Measurements from ENCODE around the gene DYNC1I2. TPM values are rescaled to one million over a fixed set of nuclear protein-coding genes. Genes with fewer than 3 reads are reported as not detected.
"Not testable (repeated sequence)": the region's sequence is repeated elsewhere in the genome, so short reads cannot be mapped to it uniquely, and the experiment has no call there.

DYNC1I2 gene
- total RNA-seq, 4 donors from 2014 or later = 47.5 to 146 (median 101) TPM

DNA sequence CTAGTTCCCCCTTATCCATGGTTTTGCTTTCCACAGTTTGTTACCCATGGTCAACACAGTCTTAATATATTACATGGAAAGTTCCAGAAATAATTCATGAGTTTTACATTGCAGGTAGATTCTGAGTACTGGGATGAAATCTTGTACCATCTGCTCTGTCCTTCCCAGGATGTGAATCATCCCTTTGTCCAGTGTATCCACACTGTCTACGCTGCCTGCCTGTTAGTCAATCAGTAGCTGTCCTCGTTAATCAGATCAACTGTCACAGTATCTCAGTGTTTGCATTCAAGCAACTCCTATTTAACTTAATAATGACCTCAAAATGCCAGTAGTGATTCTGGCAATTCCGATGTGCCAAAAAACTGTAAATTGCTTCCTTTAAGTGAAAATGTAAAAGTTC, 76.3 kb downstream of the DYNC1I2 start:
- DNase-seq = no peak
- Histone ChIP-seq H3K4me3 (no peak overlapping the region), H3K27me3 (no peaks in the 10 kb centered on the region), H3K36me3 (peaks cover 0 to 8% (median 3%) of the 10 kb centered on the region in 4 donors), H3K27ac (no peak overlapping the region), H3K4me1 (no peaks in the 10 kb centered on the region), H3K9me3 (no peaks in the 10 kb centered on the region)
- in situ Hi-C loops (cut with MboI; ENCODE audit: low pct_ligation_motif_present in 1 of 4, low pct_unique_long_range_greater_than_20kb in 1 of 4, low sequenced_read_pairs in 3 of 4) = no loop called here
- TF ChIP-seq POLR2AphosphoS5 (IDR thresholded peaks at IDR 0.05) (no peak), EP300 (IDR thresholded peaks at IDR 0.05; ENCODE audit: low read depth) (no peak), CTCF (IDR thresholded peaks at IDR 0.05) (no peak), POLR2A (IDR thresholded peaks at IDR 0.05) (no peak)
- WGBS, 2 donors (ENCODE audit: low coverage in 1 of 2) = 95 to 100% methylated on average over 3 of the region's 3 CpGs
- intact Hi-C loops (cut with DNase I; ENCODE audit: low total_unique reads) = no loop called here

DNA sequence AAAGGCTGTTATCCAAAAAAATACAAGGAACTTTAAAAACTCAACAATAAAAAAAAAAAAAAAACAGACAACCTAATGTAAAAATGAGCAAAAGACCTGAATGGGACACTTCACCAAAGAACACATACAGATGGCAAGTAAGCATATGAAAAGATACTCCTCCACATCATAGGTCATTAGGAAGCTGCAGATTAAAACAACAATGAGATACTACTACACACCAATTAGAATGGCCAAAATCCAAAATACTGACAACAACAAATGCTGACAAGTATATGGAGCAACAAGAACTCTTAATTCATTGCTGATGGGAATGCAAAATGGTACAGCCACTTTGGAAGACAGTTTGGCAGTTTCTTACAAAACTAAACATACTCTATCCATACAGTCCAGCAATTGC, 84.2 kb downstream of the DYNC1I2 start:
- in situ Hi-C loops (cut with MboI; ENCODE audit: low pct_ligation_motif_present in 1 of 4, low pct_unique_long_range_greater_than_20kb in 1 of 4, low sequenced_read_pairs in 3 of 4) = no loop called here
- intact Hi-C loops (cut with DNase I; ENCODE audit: low total_unique reads) = no loop called here
- no peak for DNase-seq
- H3K36me3 ChIP-seq = no peaks in the 10 kb centered on the region
- no peak overlapping the region for H3K27ac ChIP-seq
- no peak for TF ChIP-seq POLR2AphosphoS5 (IDR thresholded peaks at IDR 0.05)
- H3K4me3 ChIP-seq = no peak overlapping the region
- H3K9me3 ChIP-seq = no peaks in the 10 kb centered on the region
- H3K4me1 ChIP-seq = no peaks in the 10 kb centered on the region
- no peaks in the 10 kb centered on the region for H3K27me3 ChIP-seq

GRCh38 chr2:171772373-171772772, 85.1 kb downstream of the DYNC1I2 start:
- no peak overlapping the region for H3K27ac ChIP-seq
- H3K4me3 ChIP-seq = no peak overlapping the region
- 87 to 93% methylated on average over 5 of the region's 5 CpGs for WGBS, 2 donors (ENCODE audit: low coverage in 1 of 2)
- no peaks in the 10 kb centered on the region for H3K27me3 ChIP-seq
- H3K4me1 ChIP-seq = no peaks in the 10 kb centered on the region
- in situ Hi-C loops (cut with MboI; ENCODE audit: low pct_ligation_motif_present in 1 of 4, low pct_unique_long_range_greater_than_20kb in 1 of 4, low sequenced_read_pairs in 3 of 4) (no loop called here), intact Hi-C loops (cut with DNase I; ENCODE audit: low total_unique reads) (no loop called here)
- no peaks in the 10 kb centered on the region for H3K9me3 ChIP-seq
- no peak for TF ChIP-seq POLR2A (IDR thresholded peaks at IDR 0.05)
- no peak for TF ChIP-seq POLR2AphosphoS5 (IDR thresholded peaks at IDR 0.05)
- no peak for TF ChIP-seq CTCF (IDR thresholded peaks at IDR 0.05)
- no peak for TF ChIP-seq EP300 (IDR thresholded peaks at IDR 0.05; ENCODE audit: low read depth)
- H3K36me3 ChIP-seq = no peaks in the 10 kb centered on the region
- DNase-seq = no peak

DNA sequence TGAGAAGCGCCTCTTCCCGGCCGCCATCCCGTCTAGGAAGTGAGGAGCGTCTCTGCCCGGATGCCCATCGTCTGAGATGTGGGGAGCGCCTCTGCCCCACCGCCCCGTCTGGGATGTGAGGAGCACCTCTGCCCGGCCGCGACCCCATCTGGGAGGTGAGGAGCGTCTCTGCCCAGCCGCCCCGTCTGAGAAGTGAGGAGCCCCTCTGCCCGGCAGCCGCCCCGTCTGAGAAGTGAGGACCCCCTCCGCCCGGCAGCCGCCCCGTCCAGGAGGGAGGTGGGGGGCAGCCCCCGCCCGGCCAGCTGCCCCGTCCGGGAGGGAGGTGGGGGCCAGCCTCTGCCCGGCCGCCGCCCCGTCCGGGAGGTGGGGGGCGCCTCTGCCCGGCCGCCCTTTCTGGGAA, 87.3 kb downstream of the DYNC1I2 start:
- H3K4me3 ChIP-seq; H3K27me3 ChIP-seq; H3K9me3 ChIP-seq; in situ Hi-C loops (cut with MboI; ENCODE audit: low pct_ligation_motif_present in 1 of 4, low pct_unique_long_range_greater_than_20kb in 1 of 4, low sequenced_read_pairs in 3 of 4); H3K36me3 ChIP-seq; intact Hi-C loops (cut with DNase I; ENCODE audit: low total_unique reads); H3K27ac ChIP-seq; H3K4me1 ChIP-seq; DNase-seq: not testable (repeated sequence)
- 98 to 100% methylated on average over 3 to 21 of the region's 35 CpGs for WGBS, 2 donors (ENCODE audit: low coverage in 1 of 2)

DNA sequence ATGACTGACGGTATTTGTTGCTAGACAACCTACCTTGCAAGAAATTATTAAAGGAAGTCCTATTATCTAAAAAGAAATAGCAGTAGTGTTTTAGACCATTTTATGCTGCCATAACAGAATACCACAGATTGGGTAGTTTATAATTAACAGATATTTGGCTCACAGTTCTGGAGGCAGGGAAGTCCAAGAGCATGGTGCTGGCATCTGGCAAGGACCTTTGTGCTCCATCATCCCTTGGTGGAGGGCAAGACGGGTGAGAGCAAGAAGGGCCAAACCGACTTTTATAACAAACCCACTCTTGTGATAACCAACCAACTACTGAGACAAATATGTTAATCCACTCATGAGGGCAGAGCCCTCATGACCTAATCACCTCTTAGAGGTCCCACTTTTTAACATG, 91.2 kb downstream of the DYNC1I2 start:
- DNase-seq = no peak
- intact Hi-C loops (cut with DNase I; ENCODE audit: low total_unique reads) (no loop called here), in situ Hi-C loops (cut with MboI; ENCODE audit: low pct_ligation_motif_present in 1 of 4, low pct_unique_long_range_greater_than_20kb in 1 of 4, low sequenced_read_pairs in 3 of 4) (no loop called here)
- H3K36me3 ChIP-seq = peaks cover 0 to 11% (median 0%) of the 10 kb centered on the region in 4 donors
- no peaks in the 10 kb centered on the region for H3K27me3 ChIP-seq
- no peak overlapping the region for H3K27ac ChIP-seq
- H3K4me1 ChIP-seq = no peaks in the 10 kb centered on the region
- H3K4me3 ChIP-seq = no peak overlapping the region
- WGBS, 2 donors (ENCODE audit: low coverage in 1 of 2) = 98 to 100% methylated on average over 3 of the region's 3 CpGs
- TF ChIP-seq POLR2A (IDR thresholded peaks at IDR 0.05) = no peak
- H3K9me3 ChIP-seq = peaks cover 0 to 7% of the 10 kb centered on the region in 2 donors

GRCh38 chr2:171785450-171785849, 98.2 kb downstream of the DYNC1I2 start:
- peaks cover 0 to 56% (median 14%) of the 10 kb centered on the region in 4 donors for H3K36me3 ChIP-seq
- H3K27ac ChIP-seq = no peak overlapping the region
- in situ Hi-C loops (cut with MboI; ENCODE audit: low pct_ligation_motif_present in 1 of 4, low pct_unique_long_range_greater_than_20kb in 1 of 4, low sequenced_read_pairs in 3 of 4) (no loop called here), intact Hi-C loops (cut with DNase I; ENCODE audit: low total_unique reads) (no loop called here)
- H3K27me3 ChIP-seq = no peaks in the 10 kb centered on the region
- 97% methylated on average over 3 of the region's 3 CpGs; no CpG with 5 or more reads in 1 of the 2 donors for WGBS, 2 donors (ENCODE audit: low coverage in 1 of 2)
- H3K4me1 ChIP-seq = no peaks in the 10 kb centered on the region
- no peak for DNase-seq
- H3K4me3 ChIP-seq = no peak overlapping the region
- TF ChIP-seq POLR2AphosphoS5 (IDR thresholded peaks at IDR 0.05) = no peak
- H3K9me3 ChIP-seq = no peaks in the 10 kb centered on the region

All from transverse colon (tissue), 4 donors.